Measurements from ENCODE around the gene CACNG4. TPM values are rescaled to one million over a fixed set of nuclear protein-coding genes. Genes with fewer than 3 reads are reported as not detected.

CACNG4 gene
- total and polyA plus RNA-seq, 4 experiments from 2014 or later = not detected

- H3K36me3 Mint-ChIP-seq = no peaks in the 10 kb centered on the region
- Histone ChIP-seq H3K36me3 (ENCODE audit: insufficient read depth, low read length) (no peaks in the 10 kb centered on the region), H3K4me1 (ENCODE audit: insufficient read depth, low read length) (no peaks in the 10 kb centered on the region), H3K9me3 (ENCODE audit: control insufficient read depth in 1 of 2, low read length in 2 of 2) (no peaks in the 10 kb centered on the region), H3K4me3 (ENCODE audit: low read length in 2 of 2) (no peak overlapping the region), H3K27ac (ENCODE audit: low read depth, low read length) (no peak overlapping the region), H3K27me3 (ENCODE audit: insufficient read depth, low read length) (peaks cover 2% of the 10 kb centered on the region)
- DNase-seq = no peak
- ChIA-PET POLR2A (ENCODE audit: partially characterized antibody) (no interaction called here), CTCF (ENCODE audit: partially characterized antibody) (no interaction called here)
- peaks cover 16 to 19% of the 10 kb centered on the region in 2 donors for H3K27me3 Mint-ChIP-seq
- no peak overlapping the region for H3K4me3 Mint-ChIP-seq
- intact Hi-C loops (cut with micrococcal nuclease) = no loop called here
- peaks cover 0 to 2% (median 0%) of the 10 kb centered on the region in 4 donors for H3K4me1 Mint-ChIP-seq
- peaks cover 0 to 1% (median 0%) of the 10 kb centered on the region in 8 donors for H3K9me3 Mint-ChIP-seq
- no peak overlapping the region for H3K27ac Mint-ChIP-seq
Measured at GRCh38 chr17:66950886-66951604, 13.5 kb upstream of the CACNG4 start.

- CTCF ChIA-PET (ENCODE audit: partially characterized antibody) = no interaction called here
- Mint-ChIP-seq H3K4me3 (no peak overlapping the region), H3K36me3 (no peaks in the 10 kb centered on the region), H3K27ac (no peak overlapping the region), H3K27me3 (peaks cover 11 to 13% of the 10 kb centered on the region in 2 donors), H3K9me3 (peaks cover 0 to 1% (median 0%) of the 10 kb centered on the region in 8 donors), H3K4me1 (no peaks in the 10 kb centered on the region)
- no peak for DNase-seq
- intact Hi-C loops (cut with micrococcal nuclease) = no loop called here
- Histone ChIP-seq H3K4me1 (ENCODE audit: insufficient read depth, low read length) (no peaks in the 10 kb centered on the region), H3K4me3 (ENCODE audit: low read length in 2 of 2) (no peak overlapping the region), H3K9me3 (ENCODE audit: control insufficient read depth in 1 of 2, low read length in 2 of 2) (no peaks in the 10 kb centered on the region), H3K27me3 (ENCODE audit: insufficient read depth, low read length) (no peaks in the 10 kb centered on the region), H3K36me3 (ENCODE audit: insufficient read depth, low read length) (no peaks in the 10 kb centered on the region), H3K27ac (ENCODE audit: low read depth, low read length) (no peak overlapping the region)
- POLR2A ChIA-PET (ENCODE audit: partially characterized antibody) = no interaction called here
Measured at GRCh38 chr17:66951605-66951953, 12.9 kb upstream of the CACNG4 start.

GRCh38 chr17:66952031-66952524 lies 12.4 kb upstream of the CACNG4 start:
- Histone ChIP-seq H3K9me3 (ENCODE audit: control insufficient read depth in 1 of 2, low read length in 2 of 2) (no peaks in the 10 kb centered on the region), H3K36me3 (ENCODE audit: insufficient read depth, low read length) (no peaks in the 10 kb centered on the region), H3K27ac (ENCODE audit: low read depth, low read length) (no peak overlapping the region), H3K27me3 (ENCODE audit: insufficient read depth, low read length) (no peaks in the 10 kb centered on the region), H3K4me1 (ENCODE audit: insufficient read depth, low read length) (no peaks in the 10 kb centered on the region), H3K4me3 (ENCODE audit: low read length in 2 of 2) (no peak overlapping the region)
- intact Hi-C loops (cut with micrococcal nuclease) = no loop called here
- Mint-ChIP-seq H3K4me3 (no peak overlapping the region), H3K4me1 (no peaks in the 10 kb centered on the region), H3K27me3 (peaks cover 9 to 11% of the 10 kb centered on the region in 2 donors), H3K9me3 (peaks cover 0 to 1% (median 0%) of the 10 kb centered on the region in 8 donors), H3K36me3 (no peaks in the 10 kb centered on the region), H3K27ac (no peak overlapping the region)
- no peak for DNase-seq
- CTCF ChIA-PET (ENCODE audit: partially characterized antibody) = no interaction called here
- POLR2A ChIA-PET (ENCODE audit: partially characterized antibody) = no interaction called here

GRCh38 chr17:66952681-66953629 lies 11.6 kb upstream of the CACNG4 start:
- no peaks in the 10 kb centered on the region for H3K36me3 ChIP-seq (ENCODE audit: insufficient read depth, low read length)
- Mint-ChIP-seq H3K4me3 (no peak overlapping the region), H3K4me1 (no peaks in the 10 kb centered on the region), H3K36me3 (no peaks in the 10 kb centered on the region), H3K9me3 (peaks cover 0 to 1% (median 0%) of the 10 kb centered on the region in 8 donors), H3K27me3 (peaks cover 9 to 11% of the 10 kb centered on the region in 2 donors), H3K27ac (no peak overlapping the region)
- CTCF ChIA-PET (ENCODE audit: partially characterized antibody) = no interaction called here
- H3K4me3 ChIP-seq (ENCODE audit: low read length in 2 of 2) = no peak overlapping the region
- no peaks in the 10 kb centered on the region for H3K4me1 ChIP-seq (ENCODE audit: insufficient read depth, low read length)
- H3K9me3 ChIP-seq (ENCODE audit: control insufficient read depth in 1 of 2, low read length in 2 of 2) = no peaks in the 10 kb centered on the region
- no peak for DNase-seq
- intact Hi-C loops (cut with micrococcal nuclease) = no loop called here
- no peak overlapping the region for H3K27ac ChIP-seq (ENCODE audit: low read depth, low read length)
- POLR2A ChIA-PET (ENCODE audit: partially characterized antibody) = no interaction called here
- no peaks in the 10 kb centered on the region for H3K27me3 ChIP-seq (ENCODE audit: insufficient read depth, low read length)

GRCh38 chr17:66953630-66954020 lies 10.9 kb upstream of the CACNG4 start:
- Histone ChIP-seq H3K4me1 (ENCODE audit: insufficient read depth, low read length) (no peaks in the 10 kb centered on the region), H3K9me3 (ENCODE audit: control insufficient read depth in 1 of 2, low read length in 2 of 2) (no peaks in the 10 kb centered on the region), H3K27ac (ENCODE audit: low read depth, low read length) (no peak overlapping the region), H3K36me3 (ENCODE audit: insufficient read depth, low read length) (no peaks in the 10 kb centered on the region), H3K27me3 (ENCODE audit: insufficient read depth, low read length) (no peaks in the 10 kb centered on the region), H3K4me3 (ENCODE audit: low read length in 2 of 2) (no peak overlapping the region)
- DNase-seq = no peak
- CTCF ChIA-PET (ENCODE audit: partially characterized antibody) = no interaction called here
- intact Hi-C loops (cut with micrococcal nuclease) = no loop called here
- Mint-ChIP-seq H3K9me3 (peaks cover 0 to 1% (median 0%) of the 10 kb centered on the region in 8 donors), H3K36me3 (no peaks in the 10 kb centered on the region), H3K27me3 (peaks cover 7 to 11% of the 10 kb centered on the region in 2 donors), H3K4me1 (no peaks in the 10 kb centered on the region), H3K27ac (peak overlapping the region in 1 of 7 donors; percentile 29), H3K4me3 (no peak overlapping the region)
- POLR2A ChIA-PET (ENCODE audit: partially characterized antibody) = no interaction called here

GRCh38 chr17:66954632-66955031 lies 9.9 kb upstream of the CACNG4 start:
- intact Hi-C loops (cut with micrococcal nuclease) = no loop called here
- Mint-ChIP-seq H3K9me3 (peaks cover 0 to 1% (median 0%) of the 10 kb centered on the region in 8 donors), H3K27ac (no peak overlapping the region), H3K27me3 (peaks cover 5 to 10% of the 10 kb centered on the region in 2 donors), H3K36me3 (no peaks in the 10 kb centered on the region), H3K4me1 (no peaks in the 10 kb centered on the region), H3K4me3 (no peak overlapping the region)
- POLR2A ChIA-PET (ENCODE audit: partially characterized antibody) = no interaction called here
- Histone ChIP-seq H3K4me1 (ENCODE audit: insufficient read depth, low read length) (no peaks in the 10 kb centered on the region), H3K36me3 (ENCODE audit: insufficient read depth, low read length) (no peaks in the 10 kb centered on the region), H3K27me3 (ENCODE audit: insufficient read depth, low read length) (no peaks in the 10 kb centered on the region), H3K4me3 (ENCODE audit: low read length in 2 of 2) (no peak overlapping the region), H3K27ac (ENCODE audit: low read depth, low read length) (no peak overlapping the region), H3K9me3 (ENCODE audit: control insufficient read depth in 1 of 2, low read length in 2 of 2) (no peaks in the 10 kb centered on the region)
- DNase-seq = no peak
- CTCF ChIA-PET (ENCODE audit: partially characterized antibody) = no interaction called here

- Mint-ChIP-seq H3K4me3 (no peak overlapping the region), H3K27ac (no peak overlapping the region), H3K4me1 (no peaks in the 10 kb centered on the region), H3K9me3 (no peaks in the 10 kb centered on the region), H3K27me3 (peaks cover 9 to 10% of the 10 kb centered on the region in 2 donors), H3K36me3 (no peaks in the 10 kb centered on the region)
- no peaks in the 10 kb centered on the region for H3K4me1 ChIP-seq (ENCODE audit: insufficient read depth, low read length)
- POLR2A ChIA-PET (ENCODE audit: partially characterized antibody) = no interaction called here
- CTCF ChIA-PET (ENCODE audit: partially characterized antibody) = no interaction called here
- no peak overlapping the region for H3K27ac ChIP-seq (ENCODE audit: low read depth, low read length)
- H3K36me3 ChIP-seq (ENCODE audit: insufficient read depth, low read length) = no peaks in the 10 kb centered on the region
- H3K27me3 ChIP-seq (ENCODE audit: insufficient read depth, low read length) = no peaks in the 10 kb centered on the region
- H3K4me3 ChIP-seq (ENCODE audit: low read length in 2 of 2) = no peak overlapping the region
- intact Hi-C loops (cut with micrococcal nuclease) = no loop called here
- DNase-seq = no peak
- H3K9me3 ChIP-seq (ENCODE audit: control insufficient read depth in 1 of 2, low read length in 2 of 2) = no peaks in the 10 kb centered on the region
Measured at GRCh38 chr17:66955821-66956220, 8.7 kb upstream of the CACNG4 start.

All from CD4-positive, alpha-beta memory T cell (primary cell).